SK-N-SH treated with all-trans-retinoic acid at 6 μM for 48 hours (cell line): ENCODE measurements around the gene DDX24.

Source experiments
- CREB5 ChIP-seq: fragments of 250-450 bp; sonication (Bioruptor Pico); IDR thresholded peaks from 2 replicates; pipeline ENCODE4 v1.5.1; 2020; ENCODE audit warnings: low read depth, mild to moderate bottlenecking, moderate library complexity
- CSRNP3 ChIP-seq: fragments of 250-450 bp; sonication (Bioruptor Pico); IDR thresholded peaks from 2 replicates; pipeline ENCODE4 v1.5.1; 2021; ENCODE audit warnings: mild to moderate bottlenecking, moderate library complexity
- PPARA ChIP-seq: fragments of 250-450 bp; sonication (Bioruptor Pico); IDR thresholded peaks from 2 replicates; pipeline ENCODE4 v1.5.0; 2020; ENCODE audit warnings: mild to moderate bottlenecking, borderline replicate concordance
- ZFP3 ChIP-seq: fragments of 250-450 bp; sonication (Bioruptor Pico); IDR thresholded peaks from 2 replicates; pipeline ENCODE4 v1.5.0; 2020; ENCODE audit warnings: mild to moderate bottlenecking, moderate library complexity
- ZFP30 ChIP-seq: fragments of 450-650 bp; formaldehyde crosslinking; IDR thresholded peaks from 2 replicates; pipeline ENCODE4 v1.5.0; 2022; ENCODE audit warnings: mild to moderate bottlenecking, moderate library complexity
- ZNF565 ChIP-seq: fragments of 450-650 bp; formaldehyde crosslinking; conservative IDR thresholded peaks from 2 replicates; pipeline ENCODE4 v1.5.0; 2020; ENCODE audit warnings: low read depth, mild to moderate bottlenecking, moderate library complexity
- ZNF70 ChIP-seq: fragments of 450-650 bp; formaldehyde crosslinking; IDR thresholded peaks from 2 replicates; pipeline ENCODE4 v1.5.0; 2020; ENCODE audit warnings: mild to moderate bottlenecking, moderate library complexity
- TF ChIP-seq, protein P1 (sequence below): fragments of 250-450 bp; sonication (Bioruptor Pico); IDR thresholded peaks from 2 replicates; pipeline ENCODE4 v1.8.0; 2020; ENCODE audit warnings: mild to moderate bottlenecking, moderate library complexity, borderline replicate concordance

- TF ChIP-seq PPARA (CRISPR knock-in tag) = no peak
- TF ChIP-seq ZFP30 = no peak
- TF ChIP-seq, protein P1, sequence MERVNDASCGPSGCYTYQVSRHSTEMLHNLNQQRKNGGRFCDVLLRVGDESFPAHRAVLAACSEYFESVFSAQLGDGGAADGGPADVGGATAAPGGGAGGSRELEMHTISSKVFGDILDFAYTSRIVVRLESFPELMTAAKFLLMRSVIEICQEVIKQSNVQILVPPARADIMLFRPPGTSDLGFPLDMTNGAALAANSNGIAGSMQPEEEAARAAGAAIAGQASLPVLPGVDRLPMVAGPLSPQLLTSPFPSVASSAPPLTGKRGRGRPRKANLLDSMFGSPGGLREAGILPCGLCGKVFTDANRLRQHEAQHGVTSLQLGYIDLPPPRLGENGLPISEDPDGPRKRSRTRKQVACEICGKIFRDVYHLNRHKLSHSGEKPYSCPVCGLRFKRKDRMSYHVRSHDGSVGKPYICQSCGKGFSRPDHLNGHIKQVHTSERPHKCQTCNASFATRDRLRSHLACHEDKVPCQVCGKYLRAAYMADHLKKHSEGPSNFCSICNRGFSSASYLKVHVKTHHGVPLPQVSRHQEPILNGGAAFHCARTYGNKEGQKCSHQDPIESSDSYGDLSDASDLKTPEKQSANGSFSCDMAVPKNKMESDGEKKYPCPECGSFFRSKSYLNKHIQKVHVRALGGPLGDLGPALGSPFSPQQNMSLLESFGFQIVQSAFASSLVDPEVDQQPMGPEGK = no peak
- TF ChIP-seq ZNF565 (CRISPR knock-in tag) = no peak
- no peak for TF ChIP-seq CSRNP3 (CRISPR knock-in tag)
- no peak for TF ChIP-seq ZFP3 (CRISPR knock-in tag)
- TF ChIP-seq CREB5 = no peak
- no peak for TF ChIP-seq ZNF70 (CRISPR knock-in tag)
Measured at GRCh38 chr14:94062344-94062940, 18.6 kb downstream of the DDX24 start.
